Measurements from ENCODE around the gene KCNQ2.

KCNQ2 gene

GRCh38 chr20:63400486-63401210, 71.8 kb downstream of the KCNQ2 start:
- no peak for DNase-seq (ENCODE audit: low read depth)
- H3K4me3 ChIP-seq (ENCODE audit: control insufficient read depth, low read depth, low read length), result no peak overlapping the region
- no peak for TF ChIP-seq CTCF (conservative IDR thresholded peaks at IDR 0.05; ENCODE audit: control insufficient read depth, insufficient read depth, low read depth, low read length)

GRCh38 chr20:63399596-63400375, 72.7 kb downstream of the KCNQ2 start:
- no peak for DNase-seq (ENCODE audit: low read depth)
- no peak for TF ChIP-seq CTCF (conservative IDR thresholded peaks at IDR 0.05; ENCODE audit: control insufficient read depth, insufficient read depth, low read depth, low read length)
- no peak overlapping the region for H3K4me3 ChIP-seq (ENCODE audit: control insufficient read depth, low read depth, low read length)

- H3K4me3 ChIP-seq (ENCODE audit: control insufficient read depth, low read depth, low read length), result no peak overlapping the region
- no peak for DNase-seq (ENCODE audit: low read depth)
- TF ChIP-seq CTCF (conservative IDR thresholded peaks at IDR 0.05; ENCODE audit: control insufficient read depth, insufficient read depth, low read depth, low read length), result no peak
Measured at GRCh38 chr20:63398744-63399514, 73.5 kb downstream of the KCNQ2 start.

GRCh38 chr20:63397946-63398450, 74.5 kb downstream of the KCNQ2 start:
- no peak for TF ChIP-seq CTCF (conservative IDR thresholded peaks at IDR 0.05; ENCODE audit: control insufficient read depth, insufficient read depth, low read depth, low read length)
- no peak for DNase-seq (ENCODE audit: low read depth)

GRCh38 chr20:63397155-63397843, 75.2 kb downstream of the KCNQ2 start:
- no peak for TF ChIP-seq CTCF (conservative IDR thresholded peaks at IDR 0.05; ENCODE audit: control insufficient read depth, insufficient read depth, low read depth, low read length)
- no peak for DNase-seq (ENCODE audit: low read depth)
- no peak overlapping the region for H3K4me3 ChIP-seq (ENCODE audit: control insufficient read depth, low read depth, low read length)

More at GRCh38 chr20:63397946-63398450, 74.5 kb downstream of the KCNQ2 start:
- H3K4me3 ChIP-seq (ENCODE audit: control insufficient read depth, low read depth, low read length), result no peak overlapping the region

GRCh38 chr20:63396300-63396699, 76.2 kb downstream of the KCNQ2 start:
- no peak overlapping the region for H3K4me3 ChIP-seq (ENCODE audit: control insufficient read depth, low read depth, low read length)
- DNase-seq (ENCODE audit: low read depth), result no peak
- TF ChIP-seq CTCF (conservative IDR thresholded peaks at IDR 0.05; ENCODE audit: control insufficient read depth, insufficient read depth, low read depth, low read length), result no peak

Data from fibroblast of mammary gland (primary cell).